ENCODE measurements around the gene RPS27.
"Not testable (repeated sequence)": the region's sequence is repeated elsewhere in the genome, so short reads cannot be mapped to it uniquely, and the experiment has no call there.

RPS27 gene

GRCh38 chr1:153962088-153963029 is 28.2 kb upstream of the RPS27 start:
- DNase-seq, result no peak

GRCh38 chr1:153963030-153963849 is 27.3 kb upstream of the RPS27 start, which contains the start of gene SLC39A1:
TSS of gene SLC39A1 (minus strand) at chr1:153963537. CDS start at chr1:153962715, 822 bp downstream.
- DNase-seq, result peak; percentile 94

- no peak for DNase-seq
Observed at GRCh38 chr1:153963850-153964331, 26.7 kb upstream of the RPS27 start.

- peak; percentile 77 for DNase-seq
Observed at GRCh38 chr1:153967107-153967999, 23.2 kb upstream of the RPS27 start, which contains the start of gene CREB3L4. TSS of gene CREB3L4 (plus strand) at chr1:153967902. CDS start at chr1:153968526, 624 bp downstream.

GRCh38 chr1:153968000-153968363 is 22.6 kb upstream of the RPS27 start:
- DNase-seq, result no peak

- DNase-seq, result no peak
Observed at GRCh38 chr1:153968408-153968807, 22.2 kb upstream of the RPS27 start.

GRCh38 chr1:153968972-153969371 is 21.6 kb upstream of the RPS27 start:
- DNase-seq, result no peak

GRCh38 chr1:153970346-153970745 is 20.2 kb upstream of the RPS27 start:
- DNase-seq, result no peak

- DNase-seq, result no peak
Observed at GRCh38 chr1:153973071-153973470, 17.5 kb upstream of the RPS27 start.

- no peak for DNase-seq
Observed at GRCh38 chr1:153973525-153973924, 17.0 kb upstream of the RPS27 start.

GRCh38 chr1:153976819-153977249 is 13.7 kb upstream of the RPS27 start:
- no peak for DNase-seq

GRCh38 chr1:153977250-153978240 is 13.0 kb upstream of the RPS27 start, which contains the start of gene JTB:
TSS of gene JTB (minus strand) at chr1:153977674. CDS start at chr1:153977252, 422 bp downstream.
- DNase-seq, result peak; percentile 81

GRCh38 chr1:153978274-153978909 is 12.2 kb upstream of the RPS27 start:
- DNase-seq, result no peak

GRCh38 chr1:153979091-153979490 is 11.5 kb upstream of the RPS27 start:
- DNase-seq, result not testable (repeated sequence)

- not testable (repeated sequence) for DNase-seq
Observed at GRCh38 chr1:153981735-153982134, 8.8 kb upstream of the RPS27 start.

GRCh38 chr1:153984123-153984894 is 6.3 kb upstream of the RPS27 start:
- no peak for DNase-seq

GRCh38 chr1:153985341-153985912 is 5.1 kb upstream of the RPS27 start:
- DNase-seq, result peak; percentile 38

- DNase-seq, result no peak
Observed at GRCh38 chr1:153985941-153986761, 4.4 kb upstream of the RPS27 start, which contains the start of gene RAB13. TSS of gene RAB13 (minus strand) at chr1:153986339. CDS start at chr1:153986236, 103 bp downstream.
